HL-60 (cell line): ENCODE results near the gene PHF21B.

Source experiments
- DNase-seq, 2 experiments: peaks; one replicate each; pipeline ENCODE4 v3.0.0-alpha.2; 2010 to 2020; ENCODE audit warnings: low read depth in 1 of 2, low spot score in 1 of 2
- H3K27ac ChIP-seq: fragments of 250-450 bp; sonication (Bioruptor Pico); replicated peaks from 2 replicates; pipeline ENCODE4 v1.5.1; 2020; ENCODE audit warnings: mild to moderate bottlenecking, moderate library complexity
- H3K27me3 ChIP-seq: fragments of 250-450 bp; sonication (Bioruptor Pico); 2 replicates; pipeline ENCODE4 v1.5.1; 2021; ENCODE audit warnings: mild to moderate bottlenecking, moderate library complexity; ENCODE audit not compliant: insufficient read depth, poor library complexity, severe bottlenecking
- H3K4me3 ChIP-seq: replicated peaks from 2 replicates; pipeline ENCODE4 v1.5.1; 2011; ENCODE audit warnings: mild to moderate bottlenecking, control low read depth, low read length; ENCODE audit not compliant: insufficient read depth
- CTCF ChIP-seq: IDR thresholded peaks from one replicate; pipeline ENCODE4 v1.5.1; 2011; ENCODE audit warnings: low read length, control low read depth, inconsistent platforms; ENCODE audit not compliant: insufficient read depth
- GABPA ChIP-seq: IDR thresholded peaks from 2 replicates; pipeline ENCODE4 v1.6.1; 2012; ENCODE audit warnings: low read depth
- POLR2AphosphoS5 ChIP-seq: IDR thresholded peaks from 2 replicates; pipeline ENCODE4 v1.6.1; 2012; ENCODE audit warnings: low read depth
- REST ChIP-seq: IDR thresholded peaks from 2 replicates; pipeline ENCODE4 v1.6.1; 2012; ENCODE audit warnings: low read depth; ENCODE audit not compliant: insufficient replicate concordance
- SPI1 ChIP-seq: IDR thresholded peaks from 2 replicates; pipeline ENCODE4 v1.6.1; 2012; ENCODE audit warnings: low read depth, mild to moderate bottlenecking, borderline replicate concordance

The PHF21B gene

DNA sequence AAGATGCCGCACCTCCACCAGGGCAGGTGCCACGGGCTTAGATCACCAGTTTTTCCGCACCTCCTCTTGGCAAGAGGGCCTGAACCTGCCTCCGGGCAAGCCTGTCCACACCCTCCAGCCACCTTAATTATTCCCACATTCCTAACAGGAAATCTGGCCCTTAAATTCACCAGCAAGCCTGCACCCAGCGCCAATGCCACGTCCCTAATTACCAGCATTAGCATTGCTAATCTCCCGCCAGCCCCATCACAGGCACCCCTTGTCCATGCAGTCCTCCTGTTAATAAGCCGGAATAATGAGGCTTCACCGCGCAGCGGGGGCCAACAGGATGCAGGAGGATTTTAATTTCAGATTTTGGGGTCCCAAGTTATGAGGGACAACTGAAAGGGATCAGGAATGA lies 69.7 kb downstream of the PHF21B start:
- no peak for DNase-seq
- TF ChIP-seq POLR2AphosphoS5: no peak
- TF ChIP-seq CTCF: no peak
- TF ChIP-seq GABPA: no peak
- TF ChIP-seq REST: no peak
- no peak for TF ChIP-seq SPI1
- Histone ChIP-seq H3K27me3 (no peaks in the 10 kb centered on the region), H3K27ac (no peak overlapping the region), H3K4me3 (no peak overlapping the region)

GRCh38 chr22:44939451-44939850 lies 70.4 kb downstream of the PHF21B start:
- no peak overlapping the region for H3K27ac ChIP-seq
- no peak for DNase-seq
- TF ChIP-seq GABPA: no peak
- no peak for TF ChIP-seq REST
- no peak for TF ChIP-seq SPI1
- no peak for TF ChIP-seq POLR2AphosphoS5
- TF ChIP-seq CTCF: no peak
- no peak overlapping the region for H3K4me3 ChIP-seq
- H3K27me3 ChIP-seq: no peaks in the 10 kb centered on the region

DNA sequence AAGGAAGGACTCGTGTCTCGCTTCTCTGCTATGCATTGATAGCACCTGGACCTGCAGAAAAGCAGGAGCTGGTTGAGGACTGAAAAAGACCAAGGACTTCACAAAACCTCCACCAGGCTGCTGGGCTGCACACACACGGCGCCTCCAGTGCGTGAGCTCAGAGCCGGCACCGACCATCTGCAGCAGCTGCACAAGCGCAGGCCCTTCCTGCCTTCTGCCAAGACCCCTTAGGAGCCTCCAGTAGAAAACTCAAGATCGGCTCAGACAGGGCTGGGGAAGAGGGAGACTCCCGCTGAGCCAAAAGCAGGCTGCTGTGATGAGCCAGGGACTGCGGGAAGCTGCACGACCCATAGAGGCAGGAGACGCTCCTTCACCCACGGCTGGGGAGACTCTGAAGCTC lies 70.9 kb downstream of the PHF21B start:
- H3K27ac ChIP-seq: no peak overlapping the region
- TF ChIP-seq SPI1 (no peak), GABPA (no peak), POLR2AphosphoS5 (no peak), CTCF (no peak), REST (no peak)
- no peak for DNase-seq

More for the DNA sequence above, 70.9 kb downstream of the PHF21B start:
- no peaks in the 10 kb centered on the region for H3K27me3 ChIP-seq
- no peak overlapping the region for H3K4me3 ChIP-seq
